Measurements from ENCODE around the gene ARAP3.

ARAP3 gene

GRCh38 chr5:141623186-141623585 lies 58.8 kb downstream of the ARAP3 start:
- CTCF ChIA-PET: interaction anchor here (1.2 kb wide), 1 partner anchor 31 kb away, joined by 4 read pairs; no protein-coding TSS in a partner anchor
- POLR2A ChIA-PET: interaction anchor here (3.3 kb wide), 1 partner anchor 13 kb away, joined by 18 read pairs; the partner anchor contains the start of genes HDAC3 and RELL2
- TF ChIP-seq ELF4 (IDR thresholded peaks at IDR 0.05): no peak
- no peak for TF ChIP-seq PKNOX1 (IDR thresholded peaks at IDR 0.05)
- no peak for TF ChIP-seq FOXA1 (IDR thresholded peaks at IDR 0.05)
- TF ChIP-seq NFRKB (IDR thresholded peaks at IDR 0.05): no peak
- TF ChIP-seq L3MBTL2 (conservative IDR thresholded peaks at IDR 0.05): no peak
- no peak for TF ChIP-seq SUZ12 (IDR thresholded peaks at IDR 0.05)
- TF ChIP-seq BHLHE40 (IDR thresholded peaks at IDR 0.05; ENCODE audit: borderline replicate concordance): no peak
- DNase-seq (ENCODE audit: extremely low spot score): no peak

- CTCF ChIA-PET: interaction anchor here (0.6 to 6.2 kb wide), 13 partner anchors 9 to 350 kb away, joined by 3 to 101 read pairs (median 3); partner anchors contain the start of genes HDAC3, RELL2 and RNF14
- POLR2A ChIA-PET: interaction anchor here (0.9 to 5.6 kb wide), 7 partner anchors 12 to 44 kb away, joined by 3 to 61 read pairs (median 11); partner anchors contain the start of genes HDAC3 and RELL2
- DNase-seq (ENCODE audit: extremely low spot score): peak; percentile 94
- TF ChIP-seq ELF4 (IDR thresholded peaks at IDR 0.05) (peak; percentile 63), PKNOX1 (IDR thresholded peaks at IDR 0.05) (no peak), HDGF (IDR thresholded peaks at IDR 0.05; ENCODE audit: borderline replicate concordance) (0 out of 2 replicates have a peak, but pooled peaks have one; percentile 58), FOXA1 (IDR thresholded peaks at IDR 0.05) (no peak), FOXM1 (IDR thresholded peaks at IDR 0.05; ENCODE audit: borderline replicate concordance) (no peak), NFRKB (IDR thresholded peaks at IDR 0.05) (no peak), ZNF384 (IDR thresholded peaks at IDR 0.05) (no peak), SUZ12 (IDR thresholded peaks at IDR 0.05) (no peak), SP1 (IDR thresholded peaks at IDR 0.05) (no peak), LEF1 (IDR thresholded peaks at IDR 0.05; ENCODE audit: borderline replicate concordance) (no peak), TARDBP (IDR thresholded peaks at IDR 0.05) (peak; percentile 77), CTBP1 (IDR thresholded peaks at IDR 0.05; ENCODE audit: borderline replicate concordance) (no peak), ARNT (IDR thresholded peaks at IDR 0.05) (peak; percentile 32; the same call in 1 of the 2 replicates), BHLHE40 (IDR thresholded peaks at IDR 0.05; ENCODE audit: borderline replicate concordance) (no peak; the same call in 1 of the 2 replicates), L3MBTL2 (conservative IDR thresholded peaks at IDR 0.05) (peak; percentile 61), FOXK2 (IDR thresholded peaks at IDR 0.05) (no peak)
Observed at GRCh38 chr5:141618804-141619554, 63.1 kb downstream of the ARAP3 start, which contains the start of gene DIAPH1. TSS of gene DIAPH1 (minus strand) at chr5:141619000. CDS start at chr5:141618914, 86 bp downstream.

GRCh38 chr5:141618030-141618803 lies 63.8 kb downstream of the ARAP3 start:
- no peak for TF ChIP-seq ARNT (IDR thresholded peaks at IDR 0.05)
- TF ChIP-seq FOXM1 (IDR thresholded peaks at IDR 0.05; ENCODE audit: borderline replicate concordance): no peak
- TF ChIP-seq CTBP1 (IDR thresholded peaks at IDR 0.05; ENCODE audit: borderline replicate concordance): 0 out of 2 replicates have a peak, but pooled peaks have one; percentile 15
- no peak for TF ChIP-seq TARDBP (IDR thresholded peaks at IDR 0.05)
- no peak for TF ChIP-seq SP1 (IDR thresholded peaks at IDR 0.05)
- TF ChIP-seq ZNF384 (IDR thresholded peaks at IDR 0.05): no peak
- DNase-seq (ENCODE audit: extremely low spot score): peak; percentile 46
- POLR2A ChIA-PET: interaction anchor here (0.9 to 5.6 kb wide), 11 partner anchors 10 to 43 kb away, joined by 3 to 61 read pairs (median 4); partner anchors contain the start of genes HDAC3 and RELL2
- CTCF ChIA-PET: interaction anchor here (0.6 to 6.2 kb wide), 11 partner anchors 9 to 351 kb away, joined by 3 to 101 read pairs (median 4); partner anchors contain the start of genes HDAC3, RELL2 and RNF14

- TF ChIP-seq HDGF (IDR thresholded peaks at IDR 0.05; ENCODE audit: borderline replicate concordance) (no peak), SP1 (IDR thresholded peaks at IDR 0.05) (no peak), CTBP1 (IDR thresholded peaks at IDR 0.05; ENCODE audit: borderline replicate concordance) (no peak), SUZ12 (IDR thresholded peaks at IDR 0.05) (no peak), L3MBTL2 (conservative IDR thresholded peaks at IDR 0.05) (no peak), ARNT (IDR thresholded peaks at IDR 0.05) (peak; percentile 86), LEF1 (IDR thresholded peaks at IDR 0.05; ENCODE audit: borderline replicate concordance) (no peak), PKNOX1 (IDR thresholded peaks at IDR 0.05) (peak; percentile 56), BHLHE40 (IDR thresholded peaks at IDR 0.05; ENCODE audit: borderline replicate concordance) (no peak)
- DNase-seq (ENCODE audit: extremely low spot score): peak; percentile 21
- ChIA-PET CTCF (interaction anchor here (0.6 to 6.2 kb wide), 7 partner anchors 11 to 395 kb away, joined by 3 to 98 read pairs (median 4); partner anchors contain the start of genes HDAC3, PCDHB14 and RELL2), POLR2A (interaction anchor here (0.9 to 5.6 kb wide), 6 partner anchors 9 to 24 kb away, joined by 3 to 61 read pairs (median 4); partner anchors contain the start of genes HDAC3 and RELL2)
Observed at GRCh38 chr5:141617682-141618029, 64.4 kb downstream of the ARAP3 start.

- CTCF ChIA-PET: interaction anchor here (0.6 to 6.2 kb wide), 7 partner anchors 11 to 394 kb away, joined by 3 to 98 read pairs (median 4); partner anchors contain the start of genes HDAC3, PCDHB14 and RELL2
- POLR2A ChIA-PET: interaction anchor here (0.9 to 5.6 kb wide), 6 partner anchors 9 to 24 kb away, joined by 3 to 61 read pairs (median 4); partner anchors contain the start of genes HDAC3 and RELL2
- TF ChIP-seq FOXK2 (IDR thresholded peaks at IDR 0.05): no peak
- TF ChIP-seq SUZ12 (IDR thresholded peaks at IDR 0.05): no peak
- no peak for TF ChIP-seq SP1 (IDR thresholded peaks at IDR 0.05)
- no peak for TF ChIP-seq L3MBTL2 (conservative IDR thresholded peaks at IDR 0.05)
- no peak for TF ChIP-seq HDGF (IDR thresholded peaks at IDR 0.05; ENCODE audit: borderline replicate concordance)
- TF ChIP-seq LEF1 (IDR thresholded peaks at IDR 0.05; ENCODE audit: borderline replicate concordance): no peak
- TF ChIP-seq ZNF384 (IDR thresholded peaks at IDR 0.05): no peak
- TF ChIP-seq FOXM1 (IDR thresholded peaks at IDR 0.05; ENCODE audit: borderline replicate concordance): no peak
- TF ChIP-seq BHLHE40 (IDR thresholded peaks at IDR 0.05; ENCODE audit: borderline replicate concordance): no peak
- no peak for TF ChIP-seq NFRKB (IDR thresholded peaks at IDR 0.05)
- DNase-seq (ENCODE audit: extremely low spot score): no peak
Observed at GRCh38 chr5:141617128-141617527, 64.9 kb downstream of the ARAP3 start.

Data from HEK293T (cell line).